ENCODE results near the gene CADPS. TPM values are rescaled to one million over a fixed set of nuclear protein-coding genes. Genes with fewer than 3 reads are reported as not detected.

Gene CADPS
- polyA plus RNA-seq, 3 donors, result not detected

DNA sequence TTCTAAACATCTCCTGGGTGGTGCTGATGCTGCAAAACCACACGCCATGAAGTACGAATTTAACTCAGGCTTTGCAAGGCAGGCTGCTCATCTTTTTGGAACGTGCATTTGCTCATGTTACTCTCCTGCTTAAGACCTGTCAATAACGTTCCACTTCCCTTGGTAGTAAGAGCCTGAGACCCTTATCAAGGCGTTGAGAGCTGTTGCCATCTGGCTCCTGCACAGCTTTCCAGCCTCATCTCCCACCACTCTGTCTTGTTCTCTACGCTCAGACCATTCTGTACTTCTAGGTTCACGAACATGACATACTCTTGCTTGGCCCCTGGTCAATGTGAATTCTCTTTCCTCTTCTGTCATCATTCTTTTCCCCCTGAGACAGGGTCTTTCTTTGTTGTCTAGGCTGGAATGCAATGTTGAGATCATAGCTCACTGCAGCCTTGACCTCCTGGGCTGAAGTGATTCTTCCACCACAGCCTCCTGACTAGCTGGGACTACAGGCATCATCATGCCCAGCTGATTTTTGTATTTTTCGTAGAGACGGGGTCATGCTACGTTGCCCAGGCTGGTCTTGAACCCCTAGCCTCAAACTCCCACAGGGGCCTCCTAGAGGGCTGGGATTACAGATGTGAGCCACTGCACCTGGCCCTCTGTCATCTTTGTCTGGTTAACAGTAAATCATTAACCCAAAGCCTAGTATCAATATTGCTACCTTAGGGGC is 202.8 kb downstream of the CADPS start:
- no peaks in the 10 kb centered on the region for H3K27me3 ChIP-seq (ENCODE audit: control insufficient read depth in 2 of 2, insufficient read depth in 2 of 2, low read length in 2 of 2)
- TF ChIP-seq, protein P1, sequence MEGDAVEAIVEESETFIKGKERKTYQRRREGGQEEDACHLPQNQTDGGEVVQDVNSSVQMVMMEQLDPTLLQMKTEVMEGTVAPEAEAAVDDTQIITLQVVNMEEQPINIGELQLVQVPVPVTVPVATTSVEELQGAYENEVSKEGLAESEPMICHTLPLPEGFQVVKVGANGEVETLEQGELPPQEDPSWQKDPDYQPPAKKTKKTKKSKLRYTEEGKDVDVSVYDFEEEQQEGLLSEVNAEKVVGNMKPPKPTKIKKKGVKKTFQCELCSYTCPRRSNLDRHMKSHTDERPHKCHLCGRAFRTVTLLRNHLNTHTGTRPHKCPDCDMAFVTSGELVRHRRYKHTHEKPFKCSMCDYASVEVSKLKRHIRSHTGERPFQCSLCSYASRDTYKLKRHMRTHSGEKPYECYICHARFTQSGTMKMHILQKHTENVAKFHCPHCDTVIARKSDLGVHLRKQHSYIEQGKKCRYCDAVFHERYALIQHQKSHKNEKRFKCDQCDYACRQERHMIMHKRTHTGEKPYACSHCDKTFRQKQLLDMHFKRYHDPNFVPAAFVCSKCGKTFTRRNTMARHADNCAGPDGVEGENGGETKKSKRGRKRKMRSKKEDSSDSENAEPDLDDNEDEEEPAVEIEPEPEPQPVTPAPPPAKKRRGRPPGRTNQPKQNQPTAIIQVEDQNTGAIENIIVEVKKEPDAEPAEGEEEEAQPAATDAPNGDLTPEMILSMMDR (IDR thresholded peaks at IDR 0.05), result no peak
- no peaks in the 10 kb centered on the region for H3K9me3 Mint-ChIP-seq
- no peaks in the 10 kb centered on the region for H3K27me3 Mint-ChIP-seq (ENCODE audit: low read depth in 3 of 3)
- H3K4me1 ChIP-seq (ENCODE audit: control insufficient read depth in 1 of 2, insufficient read depth in 2 of 2, low read length in 2 of 2), result no peaks in the 10 kb centered on the region
- intact Hi-C loops (cut with micrococcal nuclease), result no loop called here
- no peak overlapping the region for H3K4me3 Mint-ChIP-seq
- H3K9ac ChIP-seq (ENCODE audit: insufficient read depth, low read length, poor library complexity, severe bottlenecking), result no peak overlapping the region
- DNase-seq, result no peak
- H2AFZ ChIP-seq (ENCODE audit: insufficient read depth, low read depth, low read length, poor library complexity, severe bottlenecking), result no peak overlapping the region
- H3K9me3 ChIP-seq (replicated peaks in 1 of 2; ENCODE audit: control insufficient read depth in 1 of 2, insufficient read depth in 1 of 2, low read length in 2 of 2), result no peaks in the 10 kb centered on the region
- H3K4me1 Mint-ChIP-seq, result no peaks in the 10 kb centered on the region
- H3K36me3 Mint-ChIP-seq, result no peaks in the 10 kb centered on the region
- no peak overlapping the region for H3K27ac ChIP-seq (ENCODE audit: low read depth in 1 of 2, low read length in 2 of 2)
- H3K4me3 ChIP-seq (replicated peaks in 1 of 3; ENCODE audit: low read depth in 2 of 3, low read length in 3 of 3), result no peak overlapping the region
- H3K36me3 ChIP-seq (replicated peaks in 1 of 2; ENCODE audit: control insufficient read depth in 1 of 2, insufficient read depth in 2 of 2, low read length in 2 of 2), result no peaks in the 10 kb centered on the region
- no peak overlapping the region for H3K4me2 ChIP-seq (replicated peaks; ENCODE audit: extremely low read depth, low read length, poor library complexity, severe bottlenecking)
- WGBS (ENCODE audit: insufficient coverage), result 72% methylated on average over 8 of the region's 10 CpGs
- H3K27ac Mint-ChIP-seq, result no peak overlapping the region
- no peaks in the 10 kb centered on the region for H3K79me2 ChIP-seq (ENCODE audit: insufficient read depth, low read length)
- H4K20me1 ChIP-seq (ENCODE audit: insufficient read depth, low read length), result no peaks in the 10 kb centered on the region

DNA sequence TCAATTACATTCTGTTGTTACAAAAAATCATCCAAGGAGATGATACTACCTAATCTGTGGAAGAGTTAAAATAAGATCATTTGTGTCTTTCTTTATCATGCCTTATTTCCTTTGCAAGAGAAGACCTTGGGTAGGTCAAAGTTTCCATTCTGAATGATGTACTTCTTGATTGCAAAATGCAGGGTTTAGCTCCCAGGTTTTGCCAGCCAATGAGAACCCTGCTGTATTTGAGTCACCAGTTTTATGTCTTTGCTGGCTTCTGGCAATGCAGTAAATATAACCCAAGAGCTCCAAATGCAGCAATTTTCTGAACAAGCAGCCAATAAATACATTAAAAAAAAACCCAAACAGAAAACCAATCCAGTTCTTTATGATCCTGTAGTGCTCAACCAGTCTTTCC is 204.9 kb downstream of the CADPS start:
- Histone ChIP-seq H3K27ac (ENCODE audit: low read depth in 1 of 2, low read length in 2 of 2) (no peak overlapping the region), H2AFZ (ENCODE audit: insufficient read depth, low read depth, low read length, poor library complexity, severe bottlenecking) (no peak overlapping the region), H3K27me3 (ENCODE audit: control insufficient read depth in 2 of 2, insufficient read depth in 2 of 2, low read length in 2 of 2) (no peaks in the 10 kb centered on the region), H4K20me1 (ENCODE audit: insufficient read depth, low read length) (no peaks in the 10 kb centered on the region), H3K4me1 (ENCODE audit: control insufficient read depth in 1 of 2, insufficient read depth in 2 of 2, low read length in 2 of 2) (no peaks in the 10 kb centered on the region), H3K9ac (ENCODE audit: insufficient read depth, low read length, poor library complexity, severe bottlenecking) (no peak overlapping the region), H3K4me2 (replicated peaks; ENCODE audit: extremely low read depth, low read length, poor library complexity, severe bottlenecking) (no peak overlapping the region), H3K36me3 (replicated peaks in 1 of 2; ENCODE audit: control insufficient read depth in 1 of 2, insufficient read depth in 2 of 2, low read length in 2 of 2) (no peaks in the 10 kb centered on the region), H3K79me2 (ENCODE audit: insufficient read depth, low read length) (no peaks in the 10 kb centered on the region), H3K4me3 (replicated peaks in 1 of 3; ENCODE audit: low read depth in 2 of 3, low read length in 3 of 3) (no peak overlapping the region), H3K9me3 (replicated peaks in 1 of 2; ENCODE audit: control insufficient read depth in 1 of 2, insufficient read depth in 1 of 2, low read length in 2 of 2) (no peaks in the 10 kb centered on the region)
- H3K36me3 Mint-ChIP-seq, result no peaks in the 10 kb centered on the region
- intact Hi-C loops (cut with micrococcal nuclease), result no loop called here
- H3K4me3 Mint-ChIP-seq, result no peak overlapping the region
- TF ChIP-seq, protein P1 (IDR thresholded peaks at IDR 0.05), result no peak
- no peaks in the 10 kb centered on the region for H3K9me3 Mint-ChIP-seq
- DNase-seq, result no peak
- no peaks in the 10 kb centered on the region for H3K4me1 Mint-ChIP-seq
- H3K27me3 Mint-ChIP-seq (ENCODE audit: low read depth in 3 of 3), result peaks cover 0 to 2% (median 0%) of the 10 kb centered on the region in 3 donors
- no peak overlapping the region for H3K27ac Mint-ChIP-seq
